ENCODE data around the gene AARS2.
"Not testable (repeated sequence)": the region's sequence is repeated elsewhere in the genome, so short reads cannot be mapped to it uniquely, and the experiment has no call there.

AARS2 gene

GRCh38 chr6:44312901-44313788 lies at the start of gene AARS2:
AARS2 (minus strand) TSS chr6:44313347; CDS start chr6:44313323, 24 bp downstream.
- DNase-seq = peak; percentile 94

GRCh38 chr6:44361947-44362346 lies 48.8 kb upstream of the AARS2 start:
- DNase-seq = no peak

- no peak for DNase-seq
These were observed 46.8 kb upstream of the AARS2 start for GRCh38 chr6:44359973-44360372.

- DNase-seq = no peak
These were observed 43.3 kb upstream of the AARS2 start for GRCh38 chr6:44356487-44356886.

- no peak for DNase-seq
These were observed 42.5 kb upstream of the AARS2 start for GRCh38 chr6:44355640-44356039.

- no peak for DNase-seq
These were observed 40.2 kb upstream of the AARS2 start for GRCh38 chr6:44353336-44353735.

GRCh38 chr6:44352259-44352658 lies 39.1 kb upstream of the AARS2 start:
- DNase-seq = no peak

GRCh38 chr6:44350650-44350994 lies 37.5 kb upstream of the AARS2 start:
- not testable (repeated sequence) for DNase-seq

- no peak for DNase-seq
These were observed 36.9 kb upstream of the AARS2 start for GRCh38 chr6:44349904-44350649.

GRCh38 chr6:44346818-44347217 lies 33.7 kb upstream of the AARS2 start:
- not testable (repeated sequence) for DNase-seq

GRCh38 chr6:44342489-44342888 lies 29.3 kb upstream of the AARS2 start, which contains the start of gene SPATS1:
SPATS1 (plus strand) TSS chr6:44342650; CDS start chr6:44343096, 446 bp downstream.
- DNase-seq = no peak

GRCh38 chr6:44342052-44342451 lies 28.9 kb upstream of the AARS2 start:
- no peak for DNase-seq

GRCh38 chr6:44341095-44341890 lies 28.1 kb upstream of the AARS2 start:
- DNase-seq = no peak

GRCh38 chr6:44339763-44340625 lies 26.8 kb upstream of the AARS2 start:
- peak; percentile 8 for DNase-seq

- DNase-seq = no peak
These were observed 26.2 kb upstream of the AARS2 start for GRCh38 chr6:44339301-44339700.

GRCh38 chr6:44338228-44339122 lies 25.3 kb upstream of the AARS2 start:
- peak; percentile 75 for DNase-seq

GRCh38 chr6:44335631-44336030 lies 22.5 kb upstream of the AARS2 start:
- no peak for DNase-seq

GRCh38 chr6:44333942-44334341 lies 20.8 kb upstream of the AARS2 start:
- DNase-seq = no peak

GRCh38 chr6:44333273-44333919 lies 20.2 kb upstream of the AARS2 start:
- no peak for DNase-seq

- DNase-seq = no peak
These were observed 19.4 kb upstream of the AARS2 start for GRCh38 chr6:44332585-44332984.

- no peak for DNase-seq
These were observed 16.7 kb upstream of the AARS2 start for GRCh38 chr6:44329858-44330257.

Measured in activated CD4-positive, alpha-beta T cell treated with anti-CD3 and anti-CD28 coated beads, Interleukin-2, amount 50 U/mL, for 16 hours (primary cell).